GM18499 (cell line): ENCODE results near the gene RTF2.
A peak's percentile ranks its signal among the peaks of the same experiment; 100 is the strongest.

ENCODE experiments used
- ATAC-seq: cut with Tn5 transposase; IDR thresholded peaks from one replicate; pipeline ENCODE4 v1.9.1; 2021; ENCODE audit warnings: moderate number of reproducible peaks; ENCODE audit not compliant: insufficient read depth, unreplicated experiment

RTF2 gene

GRCh38 chr20:56468316-56469076 is at the start of gene RTF2:
Gene RTF2, plus strand, starts transcription at chr20:56468627. Its CDS starts 71 bp downstream, at chr20:56468698.
- peak; percentile 88 for ATAC-seq

- no peak for ATAC-seq
These were observed 48.4 kb upstream of the RTF2 start for GRCh38 chr20:56420028-56420427.

GRCh38 chr20:56420940-56421688 is 47.3 kb upstream of the RTF2 start:
- ATAC-seq = no peak

GRCh38 chr20:56422076-56422823 is 46.2 kb upstream of the RTF2 start:
- no peak for ATAC-seq

DNA sequence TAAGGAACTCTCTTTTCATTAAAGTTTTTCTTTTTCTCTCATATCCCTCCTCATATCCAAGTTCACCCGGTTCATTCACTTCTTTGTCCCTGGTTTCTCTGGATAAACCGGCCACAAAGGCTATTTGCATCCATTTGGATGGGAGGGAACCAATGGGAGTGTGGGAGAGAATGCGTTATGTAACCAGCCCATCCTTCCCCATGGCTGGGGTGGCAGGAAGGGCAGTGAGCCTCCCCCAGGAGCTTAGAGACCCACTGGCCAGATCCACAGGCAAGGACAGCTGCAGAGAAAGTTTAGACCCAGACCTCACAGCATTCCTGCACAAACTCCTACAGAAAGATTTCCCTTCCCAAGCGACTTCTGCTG is 45.6 kb upstream of the RTF2 start:
- no peak for ATAC-seq

- ATAC-seq = no peak
These were observed 45.2 kb upstream of the RTF2 start for GRCh38 chr20:56423211-56423610.

DNA sequence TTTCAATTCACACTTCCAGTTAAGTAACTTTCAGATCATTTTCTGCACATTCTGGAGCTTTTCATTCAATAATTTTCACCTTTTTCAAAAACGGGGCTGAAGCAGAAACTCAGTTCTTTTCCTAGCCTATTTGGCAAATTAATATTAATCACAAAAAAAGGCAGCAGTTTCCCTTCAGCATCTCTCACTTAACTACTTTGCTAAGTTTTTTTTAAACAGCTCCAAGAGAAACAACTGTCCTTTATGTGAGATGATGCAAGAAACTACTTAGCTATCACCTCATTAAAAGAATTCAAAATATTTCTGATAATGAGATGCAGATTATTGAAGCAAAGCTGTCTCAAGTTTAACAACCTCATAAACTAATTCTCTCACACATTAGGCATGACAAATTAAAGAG is 44.5 kb upstream of the RTF2 start:
- ATAC-seq = no peak

DNA sequence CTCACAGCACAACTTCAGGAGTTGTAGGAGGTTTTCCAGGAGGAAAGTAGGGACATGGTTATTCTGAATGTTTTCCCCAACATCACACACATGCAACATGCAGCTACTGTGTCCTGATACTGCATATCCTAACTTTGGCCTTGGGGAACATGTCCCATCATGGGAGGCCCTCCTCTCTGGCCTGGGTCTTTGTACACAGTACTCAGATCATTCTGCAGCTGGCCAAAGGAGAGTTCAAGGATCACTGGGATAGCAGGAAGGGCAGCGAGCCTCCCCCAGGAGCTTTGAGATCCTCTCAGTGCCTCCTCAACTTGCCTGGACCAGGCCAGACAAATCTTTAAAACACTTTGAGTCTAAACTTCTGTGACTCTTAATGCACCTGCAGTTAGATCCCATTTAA is 43.5 kb upstream of the RTF2 start:
- no peak for ATAC-seq

GRCh38 chr20:56426026-56426425 is 42.4 kb upstream of the RTF2 start:
- no peak for ATAC-seq

DNA sequence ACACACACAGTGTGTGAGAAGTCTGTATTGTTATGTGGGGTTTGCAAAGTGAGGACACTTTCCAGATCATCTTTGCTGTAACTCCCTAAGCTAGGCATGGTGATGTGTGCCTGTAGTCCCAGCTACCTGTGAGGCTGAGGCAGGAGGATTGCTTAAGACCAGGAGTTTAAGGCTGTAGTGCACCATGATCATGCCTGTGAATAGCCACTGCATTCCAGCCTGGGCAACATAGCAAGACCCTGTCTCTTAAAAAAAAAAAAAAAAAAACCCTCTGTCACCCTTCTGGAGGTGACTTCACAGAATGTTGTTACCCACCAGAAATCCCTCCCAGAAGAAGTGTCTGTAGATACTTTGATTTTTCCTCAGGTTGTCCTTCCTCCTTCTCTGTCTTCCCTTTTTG is 41.5 kb upstream of the RTF2 start:
- no peak for ATAC-seq

GRCh38 chr20:56427797-56428196 is 40.6 kb upstream of the RTF2 start:
- ATAC-seq = no peak

- no peak for ATAC-seq
These were observed 40.0 kb upstream of the RTF2 start for GRCh38 chr20:56428410-56428809.

- no peak for ATAC-seq
These were observed 39.5 kb upstream of the RTF2 start for GRCh38 chr20:56428881-56429280.

DNA sequence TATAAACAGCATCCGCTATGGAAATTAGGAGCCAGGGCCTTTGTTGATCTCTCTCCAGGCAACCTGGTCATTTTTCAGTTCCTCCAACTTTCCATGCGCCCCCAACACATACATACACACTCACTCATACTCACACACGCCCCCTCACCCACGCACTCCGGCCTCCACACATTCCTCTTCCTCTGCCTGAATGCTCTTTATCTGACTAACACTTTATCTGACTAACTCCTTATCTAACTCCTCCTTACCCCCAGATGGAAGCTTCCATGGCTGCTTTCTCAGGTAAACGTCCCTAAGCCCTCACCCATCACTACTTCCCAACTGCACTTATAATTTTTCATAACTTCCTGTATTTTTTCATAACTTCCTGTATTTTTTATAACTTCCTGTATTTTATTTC is 38.9 kb upstream of the RTF2 start:
- ATAC-seq = no peak

DNA sequence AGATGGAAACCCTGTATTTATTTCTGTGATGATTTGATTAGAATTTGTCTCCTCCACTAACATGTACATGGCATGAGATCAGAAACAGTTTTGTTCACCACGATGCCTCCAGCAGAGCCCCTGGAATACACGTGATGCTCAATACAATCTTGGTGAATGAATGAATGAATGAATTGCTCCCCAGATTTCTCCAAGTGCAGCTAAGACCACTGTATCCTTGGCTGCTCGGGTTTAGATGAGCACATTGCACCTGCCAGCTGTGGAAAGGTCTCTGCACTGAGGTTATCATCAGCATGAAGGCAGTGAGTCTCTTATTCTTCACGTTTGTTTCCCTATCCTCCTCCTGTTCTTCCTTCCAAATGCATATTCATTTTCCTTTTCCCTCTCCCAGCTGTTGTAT is 38.5 kb upstream of the RTF2 start:
- no peak for ATAC-seq

DNA sequence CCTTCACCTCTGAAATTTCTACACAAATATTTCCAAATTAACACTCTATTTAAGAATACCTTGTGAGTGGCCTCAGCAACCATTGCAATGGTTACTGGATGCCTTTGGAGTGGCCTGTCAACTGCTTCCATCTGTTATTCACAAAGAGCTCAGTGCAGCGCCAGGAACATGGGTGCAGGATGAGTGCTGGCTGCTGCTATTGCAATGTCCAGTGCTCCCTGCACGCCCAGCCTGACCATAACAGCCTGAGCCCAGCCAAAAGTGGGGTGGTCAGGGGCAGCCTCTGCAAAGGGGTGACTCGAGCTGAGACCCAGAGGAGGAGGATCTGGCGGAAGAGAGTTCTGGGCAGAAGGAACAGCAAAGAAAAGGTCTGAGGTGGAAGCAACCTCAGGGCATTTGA is 38.0 kb upstream of the RTF2 start:
- no peak for ATAC-seq

GRCh38 chr20:56430957-56431356 is 37.5 kb upstream of the RTF2 start:
- no peak for ATAC-seq

DNA sequence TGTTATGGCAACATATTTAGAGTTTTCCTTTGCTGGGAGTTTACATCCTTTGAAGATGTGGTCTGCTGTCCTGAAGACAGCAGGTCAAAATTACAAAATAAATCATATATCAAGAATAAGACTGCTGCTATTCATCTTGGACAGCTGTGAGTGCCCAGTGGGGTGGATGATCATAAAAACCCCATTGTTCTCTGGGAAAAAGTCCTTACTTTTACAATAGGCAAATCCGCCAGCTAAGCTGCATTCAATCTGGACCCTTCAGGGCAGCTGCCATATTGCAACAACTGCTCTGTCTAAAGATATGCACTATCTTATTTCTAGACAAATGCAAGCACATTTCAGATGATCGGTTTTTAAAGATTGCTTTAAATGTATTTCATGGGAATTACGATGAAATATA is 37.0 kb upstream of the RTF2 start:
- no peak for ATAC-seq

DNA sequence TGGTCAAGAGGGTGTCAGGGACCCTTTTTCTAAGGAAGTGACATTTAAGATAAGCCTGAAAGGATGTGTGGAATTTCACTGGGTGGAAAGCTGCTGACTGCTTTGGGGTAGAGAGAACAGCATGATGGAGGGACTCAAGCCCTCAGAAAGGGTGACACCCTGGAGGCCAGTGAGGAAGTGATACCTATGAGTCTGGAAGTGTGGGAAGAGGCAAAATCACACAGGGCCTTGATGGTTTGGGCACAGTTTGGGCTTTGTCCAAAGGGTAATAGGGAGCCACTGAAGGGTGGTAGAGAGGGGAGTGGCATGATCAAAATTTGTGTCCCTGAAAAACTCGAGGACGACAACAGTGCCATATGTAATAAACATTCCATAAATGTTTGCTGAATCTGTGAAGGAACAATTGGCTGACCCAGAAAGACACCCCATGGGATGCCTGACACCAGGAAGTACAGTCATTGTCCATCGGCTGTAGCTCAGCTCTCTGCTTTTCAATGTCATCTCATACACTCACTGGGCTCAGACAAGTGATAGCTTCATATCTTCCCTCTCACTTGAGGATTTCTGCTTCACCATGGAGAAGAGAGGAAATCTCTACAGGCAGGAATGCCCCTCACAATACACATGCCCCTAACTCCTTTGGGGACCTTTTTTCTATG is 35.1 kb upstream of the RTF2 start:
- ATAC-seq = no peak

DNA sequence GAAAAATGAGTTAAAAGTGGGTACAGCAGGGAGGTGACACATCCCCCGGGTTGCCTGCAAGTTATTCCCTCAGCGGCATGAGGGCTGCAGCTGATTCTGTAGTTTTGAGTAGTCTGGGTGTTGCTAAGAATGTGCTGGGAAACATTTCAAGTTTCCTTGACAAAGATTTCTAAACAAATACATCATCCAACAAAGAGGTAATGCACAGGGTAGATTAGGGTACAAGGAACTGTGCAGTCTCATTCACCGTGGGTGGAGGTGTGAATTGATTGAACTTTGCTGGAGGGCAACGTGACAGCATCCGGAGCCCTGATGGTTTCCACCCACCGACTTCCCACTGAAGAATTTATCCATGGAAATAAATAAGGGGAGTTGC is 34.6 kb upstream of the RTF2 start:
- ATAC-seq = no peak
